NCI-H460 (cell line): Measurements from ENCODE around the gene SCLY. TPM values are rescaled to one million over a fixed set of nuclear protein-coding genes. Genes with fewer than 3 reads are reported as not detected.
"Not testable (repeated sequence)": the region's sequence is repeated elsewhere in the genome, so short reads cannot be mapped to it uniquely, and the experiment has no call there.

ENCODE experiments used
- DNase-seq: peaks from one replicate; pipeline ENCODE4 v3.0.0-alpha.2; 2016; ENCODE audit warnings: low read depth; ENCODE audit errors: extremely low read depth
- polyA plus RNA-seq: library from polyadenylated mRNA; depleted of rRNA; stranded (reverse); fragments of >200 nt; gene quantifications from 2 replicates; pipeline ENCODE4 v1.2.3, GENCODE V29; 2014; cell fraction: nucleus; rRNA removed
- total RNA-seq: library from RNA; depleted of rRNA; stranded (reverse); fragments of >200 nt; shearing (Covaris generic); gene quantifications from 2 replicates; pipeline ENCODE4 v1.2.3, GENCODE V29; 2014; rRNA removed

The SCLY gene
- 36.0 and 40.1 TPM in 2 replicates for total RNA-seq
- polyA plus RNA-seq, result 85.0 and 87.7 TPM in 2 replicates

- peak; percentile 97 for DNase-seq
Measured at GRCh38 chr2:238060542-238061314, at the start of gene SCLY. Gene SCLY, plus strand, starts transcription at chr2:238061001. Its CDS starts 54 bp downstream, at chr2:238061055.

DNA sequence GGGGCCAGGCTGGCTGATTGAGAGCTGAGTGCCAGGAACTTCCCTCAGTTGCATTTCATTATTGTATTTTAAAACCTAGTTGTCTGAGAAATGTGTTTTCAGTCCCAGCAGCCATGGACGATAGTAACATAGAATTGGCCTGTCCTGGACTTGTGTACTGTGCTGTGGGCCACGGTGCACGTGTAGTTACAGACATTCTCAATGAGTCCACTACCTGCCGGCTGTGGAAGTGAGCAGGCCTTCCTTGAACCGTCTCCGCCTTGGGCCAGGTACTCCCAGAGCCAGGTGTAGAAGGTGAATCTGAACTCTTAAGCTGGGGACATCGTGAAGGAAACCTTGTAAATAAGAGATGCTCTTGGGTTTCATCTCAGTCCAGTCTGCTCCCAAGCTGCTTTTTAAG is 47.0 kb upstream of the SCLY start:
- DNase-seq, result no peak

DNA sequence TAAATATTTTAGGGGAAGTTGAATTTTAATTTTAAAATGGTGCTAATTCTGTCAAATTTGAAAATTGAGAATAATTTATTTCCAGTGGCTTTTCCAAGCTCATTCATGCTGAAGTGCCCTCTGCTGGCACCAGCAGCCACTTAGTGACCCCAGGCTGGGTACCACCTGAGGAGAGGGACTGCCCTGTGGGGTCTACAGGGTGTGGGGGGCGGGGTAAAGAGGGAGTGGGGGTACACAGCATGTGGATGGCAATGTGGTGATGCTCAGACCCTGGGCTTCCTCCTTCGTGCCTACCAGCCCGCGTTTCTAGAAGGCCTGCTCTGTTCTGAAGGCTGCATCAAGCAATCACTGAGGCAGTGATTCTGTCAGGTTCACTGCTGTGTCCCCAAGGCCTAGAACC is 45.1 kb upstream of the SCLY start:
- no peak for DNase-seq

DNA sequence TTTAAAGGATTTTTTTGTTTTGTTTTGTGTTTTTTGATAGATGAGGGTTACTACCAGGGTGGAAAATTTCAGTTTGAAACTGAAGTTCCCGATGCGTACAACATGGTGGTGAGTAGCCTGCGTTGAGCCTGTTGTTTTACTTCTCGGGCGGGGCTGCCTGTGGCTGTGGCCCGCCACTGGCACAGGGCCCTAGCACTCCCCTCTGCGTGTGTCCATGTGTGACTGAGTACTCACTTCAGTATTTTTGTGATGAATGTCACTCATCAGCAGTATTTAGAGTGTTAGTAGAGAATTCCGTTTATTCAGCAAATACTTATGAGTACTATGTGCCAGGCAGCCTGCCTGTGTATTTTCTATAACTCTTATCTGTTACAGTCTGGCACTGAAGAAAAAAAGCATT is 44.3 kb upstream of the SCLY start:
- DNase-seq, result no peak

- DNase-seq, result no peak
Measured at GRCh38 chr2:238019962-238020361, 40.8 kb upstream of the SCLY start.

DNA sequence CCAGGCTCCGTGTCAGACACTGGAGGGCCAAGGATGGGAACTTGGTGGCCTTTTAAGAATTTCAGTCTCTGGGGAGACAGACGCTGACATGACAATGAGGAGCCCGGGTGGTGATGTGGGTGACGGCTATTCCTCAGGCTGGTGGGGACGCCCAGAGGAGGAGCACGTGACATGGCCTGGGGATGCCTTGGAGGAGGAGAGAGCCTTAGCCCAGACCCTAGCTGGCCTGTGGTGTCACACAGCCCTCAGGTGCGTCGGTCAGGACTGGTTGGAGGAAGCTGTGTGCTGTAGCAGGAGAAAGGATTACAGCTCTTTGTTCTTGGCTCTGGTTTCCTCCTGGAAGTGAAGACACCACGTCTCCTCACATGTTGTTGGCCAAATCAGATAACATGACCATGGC is 40.0 kb upstream of the SCLY start:
- no peak for DNase-seq

- DNase-seq, result no peak
Measured at GRCh38 chr2:238021327-238021726, 39.5 kb upstream of the SCLY start.

DNA sequence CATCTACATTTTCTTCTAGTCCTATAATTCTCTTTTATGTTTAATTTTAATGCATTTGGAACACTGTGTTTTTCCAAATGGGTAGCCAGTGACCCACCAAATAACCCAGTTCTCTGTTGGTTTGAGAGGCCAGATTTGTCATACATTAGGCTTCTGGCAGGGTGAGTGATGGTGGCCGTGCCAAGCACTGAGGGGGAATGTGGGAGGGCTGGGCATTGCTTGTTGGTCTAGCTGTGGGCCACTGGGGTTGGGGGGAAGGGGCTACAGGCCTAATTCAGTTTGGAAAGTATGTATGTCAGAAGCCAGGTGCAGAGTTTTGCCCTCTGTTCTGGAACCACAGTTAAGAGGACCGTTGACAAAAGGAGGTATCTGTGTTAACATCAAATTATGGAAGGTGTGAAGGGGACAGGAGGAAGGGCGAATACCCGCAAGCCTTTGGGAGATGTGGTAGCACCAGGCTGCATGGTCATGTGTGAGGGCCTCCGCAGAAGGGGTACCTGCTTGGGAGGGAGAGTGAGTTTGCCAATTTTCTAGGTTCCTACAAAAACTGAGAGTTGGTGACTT is 38.1 kb upstream of the SCLY start:
- no peak for DNase-seq

DNA sequence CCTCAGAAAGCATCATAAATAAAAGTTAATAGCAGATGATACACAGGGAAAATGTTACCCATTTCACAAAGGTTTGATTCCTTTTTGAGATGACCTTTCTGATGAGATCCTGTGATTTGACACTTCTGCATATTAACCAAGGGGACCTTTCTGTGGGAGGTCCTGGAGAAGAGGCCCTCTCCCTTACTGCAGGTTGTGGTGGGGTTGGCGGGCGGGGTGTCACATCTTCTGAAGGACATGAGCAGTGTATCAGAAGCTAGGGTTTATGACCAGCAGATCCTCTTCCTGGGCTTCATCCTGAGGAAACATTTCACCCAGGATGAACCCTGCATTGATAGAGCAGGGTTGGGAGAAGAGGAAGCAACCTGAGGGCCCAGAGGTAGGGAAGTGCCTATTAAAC is 37.2 kb upstream of the SCLY start:
- no peak for DNase-seq

DNA sequence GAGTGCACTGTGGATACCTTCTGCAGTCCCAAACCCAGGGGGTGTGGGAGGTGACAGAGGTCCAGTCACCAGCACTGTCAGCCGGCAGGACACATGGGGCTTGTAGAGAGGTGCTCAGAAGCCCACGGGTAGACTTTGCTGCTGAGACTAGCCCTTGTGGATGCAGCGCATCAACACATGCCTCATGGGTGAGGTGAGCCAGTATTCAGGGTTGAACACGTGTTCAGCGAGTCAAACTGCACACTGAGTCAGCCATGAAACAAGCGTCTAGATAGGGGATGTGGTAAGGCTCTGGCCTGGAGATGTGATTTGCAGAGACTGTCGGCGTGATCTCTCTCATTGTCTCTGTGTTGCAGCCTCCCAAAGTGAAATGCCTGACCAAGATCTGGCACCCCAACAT is 35.8 kb upstream of the SCLY start:
- DNase-seq, result no peak

- DNase-seq, result no peak
Measured at GRCh38 chr2:238025741-238026360, 35.0 kb upstream of the SCLY start.

DNA sequence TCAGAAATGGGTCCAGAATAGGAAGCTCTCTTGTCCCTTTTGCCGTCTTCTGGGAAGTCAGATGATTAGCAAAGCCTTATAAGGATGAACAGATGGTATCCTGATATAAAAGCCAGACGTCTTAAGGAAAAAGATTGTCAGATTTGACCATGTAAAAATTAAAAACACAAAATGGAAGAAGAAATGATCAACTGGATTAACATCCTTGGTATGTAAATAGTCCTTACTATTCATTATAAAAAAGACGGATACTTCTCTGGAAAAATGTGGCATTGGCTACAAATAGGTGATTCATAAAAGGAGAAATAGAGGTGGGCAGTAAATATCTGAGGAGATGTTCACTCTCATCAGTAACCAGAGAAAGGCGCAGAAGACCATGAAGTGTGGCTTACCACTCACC is 33.7 kb upstream of the SCLY start:
- no peak for DNase-seq

DNA sequence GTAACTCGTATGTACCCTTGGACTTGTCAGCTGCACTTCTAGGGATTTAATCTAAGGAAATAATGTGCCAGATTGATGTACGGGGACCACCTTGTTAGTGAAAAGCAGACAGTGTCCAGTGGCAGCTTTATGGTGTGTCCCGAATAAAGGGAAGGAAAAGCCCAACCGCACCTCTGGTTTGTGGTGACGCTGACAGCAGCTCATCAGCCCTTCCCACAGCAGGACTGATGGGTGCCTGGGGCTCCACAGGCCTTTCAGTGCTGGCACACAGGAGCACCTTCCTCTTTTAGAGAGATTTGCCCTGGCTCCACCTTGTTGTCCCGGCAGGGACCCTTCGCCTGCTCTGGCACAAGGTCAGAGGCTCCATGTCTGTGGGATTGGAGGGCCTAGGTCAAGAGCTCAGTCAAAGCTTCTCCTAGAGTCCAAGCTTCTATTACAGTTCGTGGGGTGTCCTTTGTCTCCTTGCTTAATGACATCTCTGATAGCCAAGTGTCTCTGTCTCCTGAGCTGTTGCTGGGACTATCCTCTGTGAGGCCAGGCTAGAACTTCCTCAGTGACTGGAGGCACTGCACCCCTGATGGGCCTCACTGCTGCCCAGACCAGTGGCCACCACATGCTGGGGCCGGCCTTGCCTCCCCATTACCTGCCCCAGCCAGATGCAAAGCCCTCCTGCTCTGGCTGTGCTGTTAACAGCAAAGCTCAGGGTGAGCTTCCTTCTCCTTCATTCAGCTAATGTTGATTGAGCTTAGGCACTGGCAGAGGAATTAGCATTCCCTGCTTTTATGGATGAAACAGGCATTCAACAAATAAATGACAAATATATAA is 33.0 kb upstream of the SCLY start:
- DNase-seq, result no peak

- no peak for DNase-seq
Measured at GRCh38 chr2:238029853-238030252, 30.9 kb upstream of the SCLY start.

GRCh38 chr2:238030422-238031155 is 30.2 kb upstream of the SCLY start:
- DNase-seq, result no peak

- no peak for DNase-seq
Measured at GRCh38 chr2:238031751-238032150, 29.1 kb upstream of the SCLY start.

DNA sequence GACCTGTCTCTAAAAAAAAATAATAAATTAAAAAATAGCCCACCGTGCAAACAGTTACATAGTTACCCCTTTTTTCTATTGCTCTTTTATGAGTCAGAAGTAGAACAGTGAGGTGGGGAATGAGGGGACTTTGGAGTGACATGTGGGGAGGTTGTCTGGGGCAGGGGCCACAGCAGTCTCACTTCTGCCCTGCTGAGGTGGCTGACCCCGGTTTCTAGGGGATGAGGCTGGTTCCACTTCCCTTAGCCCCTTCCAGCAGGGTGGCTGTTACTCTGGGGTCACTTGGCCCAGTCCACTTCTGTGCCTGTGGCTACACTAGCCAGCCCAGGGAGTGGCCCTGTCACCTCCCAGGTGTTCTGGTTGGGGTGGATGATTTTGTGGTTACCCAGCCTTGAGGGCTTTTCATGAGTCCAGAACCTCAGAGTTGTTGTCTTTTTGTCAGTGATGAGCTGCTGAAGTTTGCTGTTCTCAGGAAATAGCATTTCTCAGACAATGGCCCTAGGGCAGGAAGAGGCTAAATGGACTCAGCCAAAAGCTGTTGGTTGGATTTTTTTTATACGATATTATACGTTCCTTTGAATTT is 28.0 kb upstream of the SCLY start:
- no peak for DNase-seq

DNA sequence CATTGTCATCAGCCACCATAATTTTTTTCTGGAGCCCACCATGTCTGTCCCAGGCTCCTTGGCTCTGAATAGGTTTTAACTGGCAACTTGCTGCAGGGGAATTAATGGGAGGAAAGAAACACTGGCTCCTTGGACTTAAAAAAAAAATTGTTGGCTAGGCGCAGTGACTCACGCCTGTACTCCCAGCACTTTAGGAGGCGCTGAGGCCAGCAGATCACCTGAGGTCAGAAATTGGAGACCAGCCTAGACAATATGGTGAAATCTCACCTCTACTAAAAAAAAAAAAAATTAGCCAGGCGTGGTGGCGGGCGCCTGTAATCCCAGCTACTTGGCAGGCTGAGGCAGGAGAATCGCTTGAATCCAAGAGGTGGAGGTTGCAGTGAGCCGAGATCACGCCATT is 26.8 kb upstream of the SCLY start:
- not testable (repeated sequence) for DNase-seq

- no peak for DNase-seq
Measured at GRCh38 chr2:238038203-238038602, 22.6 kb upstream of the SCLY start.

DNA sequence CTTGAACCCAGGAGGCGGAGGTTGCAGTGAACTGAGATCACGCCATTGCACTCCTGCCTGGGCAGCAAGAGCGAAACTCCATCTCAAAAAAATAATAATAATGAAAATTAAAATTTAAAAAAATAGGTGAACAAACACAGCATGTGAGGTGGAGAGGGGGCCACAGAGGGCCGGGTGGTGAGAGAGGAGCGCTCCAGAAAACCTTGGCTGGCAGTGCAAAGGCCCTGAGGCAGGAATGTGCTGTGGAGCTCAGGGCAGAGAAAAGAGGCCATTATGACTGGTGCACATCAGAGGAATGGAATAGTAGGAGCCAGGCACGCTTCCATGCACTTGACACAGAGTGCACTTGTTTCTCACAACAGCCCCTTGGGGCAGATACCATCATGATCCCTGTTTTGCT is 21.6 kb upstream of the SCLY start:
- DNase-seq, result no peak
